SJSA1 (cell line): ENCODE results near the gene ZFPL1. TPM values are rescaled to one million over a fixed set of nuclear protein-coding genes. Genes with fewer than 3 reads are reported as not detected.

Experiments
- DNase-seq, 2 experiments: peaks; one replicate each; pipeline ENCODE4 v3.0.0-alpha.2; 2015 to 2020; ENCODE audit warnings: low spot score in 2 of 2, low read depth in 1 of 2
- H3K27ac ChIP-seq: fragments of 250-450 bp; sonication (Bioruptor Pico); 2 replicates; pipeline ENCODE4 v1.5.1; 2020; ENCODE audit warnings: mild to moderate bottlenecking, moderate library complexity
- H3K27me3 ChIP-seq: fragments of 250-450 bp; sonication (Bioruptor Pico); replicated peaks from 2 replicates; pipeline ENCODE4 v1.5.1; 2020; ENCODE audit warnings: mild to moderate bottlenecking, moderate library complexity
- H3K36me3 ChIP-seq: fragments of 250-450 bp; sonication (Bioruptor Pico); 2 replicates; pipeline ENCODE4 v1.5.1; 2020; ENCODE audit warnings: mild to moderate bottlenecking
- H3K4me1 ChIP-seq: fragments of 250-450 bp; sonication (Bioruptor Pico); replicated peaks from 2 replicates; pipeline ENCODE4 v1.6.1; 2021; ENCODE audit warnings: mild to moderate bottlenecking
- H3K4me3 ChIP-seq: fragments of 250-450 bp; sonication (Bioruptor Pico); 2 replicates; pipeline ENCODE4 v1.5.1; 2020; ENCODE audit warnings: mild to moderate bottlenecking
- H3K9me3 ChIP-seq: fragments of 250-450 bp; sonication (Bioruptor Pico); replicated peaks from 2 replicates; pipeline ENCODE4 v1.5.1; 2020; ENCODE audit warnings: mild to moderate bottlenecking
- total RNA-seq: library from RNA; depleted of rRNA; stranded (reverse); fragments of >200 nt; shearing (Covaris generic); gene quantifications from 2 replicates; pipeline ENCODE4 v1.2.3, GENCODE V29; 2014; rRNA removed

The ZFPL1 gene
- total RNA-seq: 63.7 and 91.9 TPM in 2 replicates

GRCh38 chr11:65083834-65084597 lies at the start of gene ZFPL1, which contains the start of gene CDCA5:
Gene ZFPL1, plus strand, starts transcription at chr11:65084222. Its CDS starts 477 bp downstream, at chr11:65084699.
Gene CDCA5, minus strand, starts transcription at chr11:65084040. Its CDS starts 62 bp downstream, at chr11:65083978.
- no peaks in the 10 kb centered on the region for H3K9me3 ChIP-seq
- H3K4me1 ChIP-seq: peaks cover 16% of the 10 kb centered on the region
- peaks cover 91% of the 10 kb centered on the region for H3K36me3 ChIP-seq
- peak within 1 kb of the TSS; percentile 76 for H3K4me3 ChIP-seq
- peak; percentile 99 for DNase-seq
- H3K27me3 ChIP-seq: no peaks in the 10 kb centered on the region
- H3K27ac ChIP-seq: peak within 1 kb of the TSS; percentile 80

DNA sequence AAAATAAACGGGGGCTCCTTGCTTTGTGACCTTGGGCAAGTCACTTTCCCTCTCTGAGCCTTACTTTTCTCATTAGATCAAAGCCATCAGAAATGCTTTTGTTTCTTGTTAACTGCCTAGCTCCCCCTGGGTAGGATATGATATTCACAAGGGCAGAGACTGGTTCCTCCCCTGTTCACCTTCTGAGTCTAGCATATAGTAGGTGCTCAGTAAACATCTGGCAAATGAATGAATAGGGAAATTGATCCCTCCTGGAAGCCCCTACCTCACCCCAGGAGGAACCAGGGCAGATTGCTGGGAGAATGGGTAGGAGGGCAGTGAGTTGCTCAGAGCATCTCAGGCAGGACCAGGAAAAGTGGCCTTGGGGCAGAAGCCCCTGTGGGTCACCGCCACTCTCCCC lies 49.6 kb upstream of the ZFPL1 start:
- no peaks in the 10 kb centered on the region for H3K27me3 ChIP-seq
- peaks cover 51% of the 10 kb centered on the region for H3K36me3 ChIP-seq
- H3K4me3 ChIP-seq: no peak overlapping the region
- no peak for DNase-seq
- no peaks in the 10 kb centered on the region for H3K4me1 ChIP-seq
- no peaks in the 10 kb centered on the region for H3K9me3 ChIP-seq
- H3K27ac ChIP-seq: no peak overlapping the region

- DNase-seq: no peak
- Histone ChIP-seq H3K27ac (no peak overlapping the region), H3K36me3 (peaks cover 58% of the 10 kb centered on the region), H3K4me3 (no peak overlapping the region), H3K4me1 (peaks cover 8% of the 10 kb centered on the region), H3K27me3 (no peaks in the 10 kb centered on the region), H3K9me3 (no peaks in the 10 kb centered on the region)
These were observed 48.4 kb upstream of the ZFPL1 start for GRCh38 chr11:65035579-65035978.

DNA sequence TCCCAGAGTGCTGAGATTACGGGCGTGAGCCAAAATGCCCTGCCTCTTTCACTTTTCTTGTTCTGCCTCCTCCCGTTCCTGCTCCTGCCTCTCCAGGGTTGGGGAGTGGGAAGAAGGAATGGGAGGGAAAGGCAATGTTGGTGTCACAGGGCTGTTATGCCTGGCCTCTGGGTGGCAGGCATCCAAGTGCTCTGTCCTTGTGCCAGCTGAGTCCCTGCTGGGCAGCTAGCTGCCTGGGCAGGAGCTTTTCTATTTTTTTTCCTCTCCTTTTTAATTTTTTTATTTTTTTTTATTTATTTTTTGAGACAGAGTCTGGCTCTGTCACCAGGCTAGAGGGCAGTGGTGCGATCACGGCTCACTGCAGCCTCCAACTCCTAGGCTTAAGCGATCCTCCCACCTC lies 47.1 kb upstream of the ZFPL1 start:
- Histone ChIP-seq H3K4me1 (peaks cover 17% of the 10 kb centered on the region), H3K36me3 (peaks cover 67% of the 10 kb centered on the region), H3K9me3 (peaks cover 5% of the 10 kb centered on the region), H3K27me3 (no peaks in the 10 kb centered on the region), H3K27ac (no peak overlapping the region), H3K4me3 (no peak overlapping the region)
- DNase-seq: no peak

DNA sequence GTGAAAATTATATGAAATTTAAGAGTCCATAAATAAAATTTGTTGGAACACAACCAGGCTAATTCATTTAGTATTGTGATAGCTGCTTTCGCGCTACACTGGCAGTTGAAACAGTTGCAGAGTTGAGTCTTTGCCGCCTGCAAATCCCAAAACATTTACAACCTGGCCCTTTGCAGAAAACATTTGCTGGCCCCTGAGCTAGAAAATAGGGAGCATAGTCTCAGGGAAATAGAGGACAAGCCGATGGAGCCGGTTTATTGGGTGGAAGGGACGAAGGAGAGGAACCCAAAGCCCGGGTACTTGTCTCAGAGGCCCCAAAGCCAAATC lies 43.5 kb upstream of the ZFPL1 start:
- peak overlapping the region; percentile 93 for H3K4me3 ChIP-seq
- peak overlapping the region; percentile 58 for H3K27ac ChIP-seq
- no peaks in the 10 kb centered on the region for H3K27me3 ChIP-seq
- DNase-seq: no peak
- H3K9me3 ChIP-seq: peaks cover 5% of the 10 kb centered on the region
- peaks cover 28% of the 10 kb centered on the region for H3K4me1 ChIP-seq
- H3K36me3 ChIP-seq: peaks cover 74% of the 10 kb centered on the region

DNA sequence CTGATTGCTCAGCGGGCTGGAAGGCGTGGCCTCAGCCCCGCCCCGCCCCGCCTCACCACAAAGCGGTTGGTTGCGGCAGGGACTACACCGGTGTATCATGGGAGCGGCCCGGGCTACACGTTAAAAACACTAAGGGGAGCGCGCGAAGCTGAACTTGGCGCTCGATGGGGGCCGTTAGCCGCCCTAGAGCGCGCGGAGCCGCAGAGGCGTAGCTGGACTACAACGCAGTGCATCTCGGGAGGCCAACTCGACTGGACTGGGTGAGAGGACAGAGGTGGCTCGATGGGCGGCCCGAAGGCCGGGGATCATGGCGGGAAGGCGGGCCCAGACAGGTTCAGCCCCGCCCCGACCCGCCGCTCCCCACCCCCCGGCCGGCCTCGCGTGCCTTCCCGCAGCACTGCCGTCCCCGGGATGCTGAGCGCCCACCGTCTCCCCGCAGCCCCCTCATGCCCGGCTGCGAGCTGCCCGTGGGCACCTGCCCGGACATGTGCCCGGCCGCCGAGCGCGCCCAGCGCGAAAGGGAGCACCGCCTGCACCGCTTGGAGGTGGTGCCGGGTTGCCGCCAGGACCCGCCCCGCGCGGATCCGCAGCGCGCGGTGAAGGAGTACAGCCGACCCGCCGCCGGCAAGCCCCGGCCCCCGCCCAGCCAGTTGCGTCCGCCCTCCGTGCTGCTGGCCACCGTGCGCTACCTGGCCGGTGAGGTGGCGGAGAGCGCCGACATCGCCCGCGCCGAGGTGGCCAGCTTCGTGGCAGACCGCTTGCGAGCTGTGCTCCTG lies 43.0 kb upstream of the ZFPL1 start, which contains the start of gene SAC3D1:
TSS of gene SAC3D1 (plus strand) at position 364 of the 776 bp plus-strand sequence. CDS start at position 447, 83 bp downstream.
- Histone ChIP-seq H3K27ac (peak within 1 kb of the TSS; percentile 58), H3K27me3 (no peaks in the 10 kb centered on the region), H3K4me3 (peak within 1 kb of the TSS; percentile 93), H3K4me1 (peaks cover 28% of the 10 kb centered on the region), H3K9me3 (peaks cover 5% of the 10 kb centered on the region), H3K36me3 (peaks cover 74% of the 10 kb centered on the region)
- peak; percentile 99 to 100 for DNase-seq

DNA sequence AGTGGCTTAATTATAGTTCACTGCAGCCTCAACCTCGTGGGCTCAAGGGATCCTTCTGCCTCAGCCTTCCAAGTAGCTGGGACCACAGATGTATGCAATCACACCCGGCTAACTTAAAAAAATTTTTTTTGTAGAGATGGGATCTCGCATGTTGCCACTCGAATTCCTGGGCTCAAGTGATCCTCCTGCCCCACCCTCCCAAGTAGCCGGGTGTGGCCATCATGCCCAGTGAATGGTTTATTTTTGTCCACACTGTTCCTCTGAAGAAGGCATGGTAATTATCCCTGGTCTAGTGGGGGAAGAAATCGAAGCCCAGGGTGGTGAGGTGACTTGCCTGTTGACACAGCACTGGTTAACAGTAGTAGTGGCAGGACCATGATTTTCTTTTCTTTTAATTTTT lies 41.1 kb upstream of the ZFPL1 start:
- H3K27ac ChIP-seq: no peak overlapping the region
- H3K27me3 ChIP-seq: no peaks in the 10 kb centered on the region
- peaks cover 28% of the 10 kb centered on the region for H3K4me1 ChIP-seq
- no peak overlapping the region for H3K4me3 ChIP-seq
- peaks cover 5% of the 10 kb centered on the region for H3K9me3 ChIP-seq
- DNase-seq: no peak
- H3K36me3 ChIP-seq: peaks cover 70% of the 10 kb centered on the region

GRCh38 chr11:65043881-65044501 lies 40.0 kb upstream of the ZFPL1 start:
- no peak for DNase-seq
- Histone ChIP-seq H3K27me3 (no peaks in the 10 kb centered on the region), H3K4me1 (peaks cover 28% of the 10 kb centered on the region), H3K9me3 (peaks cover 5% of the 10 kb centered on the region), H3K36me3 (peaks cover 62% of the 10 kb centered on the region), H3K27ac (no peak overlapping the region), H3K4me3 (no peak overlapping the region)

GRCh38 chr11:65045061-65045460 lies 39.0 kb upstream of the ZFPL1 start:
- peaks cover 5% of the 10 kb centered on the region for H3K9me3 ChIP-seq

GRCh38 chr11:65045728-65046127 lies 38.3 kb upstream of the ZFPL1 start:
- DNase-seq: no peak
- Histone ChIP-seq H3K27me3 (no peaks in the 10 kb centered on the region), H3K4me1 (peaks cover 19% of the 10 kb centered on the region), H3K27ac (no peak overlapping the region), H3K36me3 (peaks cover 53% of the 10 kb centered on the region), H3K9me3 (peaks cover 5% of the 10 kb centered on the region), H3K4me3 (no peak overlapping the region)

More at GRCh38 chr11:65045061-65045460, 39.0 kb upstream of the ZFPL1 start:
- H3K4me3 ChIP-seq: no peak overlapping the region
- no peaks in the 10 kb centered on the region for H3K27me3 ChIP-seq
- no peak overlapping the region for H3K27ac ChIP-seq
- no peak for DNase-seq
- peaks cover 54% of the 10 kb centered on the region for H3K36me3 ChIP-seq
- peaks cover 25% of the 10 kb centered on the region for H3K4me1 ChIP-seq

DNA sequence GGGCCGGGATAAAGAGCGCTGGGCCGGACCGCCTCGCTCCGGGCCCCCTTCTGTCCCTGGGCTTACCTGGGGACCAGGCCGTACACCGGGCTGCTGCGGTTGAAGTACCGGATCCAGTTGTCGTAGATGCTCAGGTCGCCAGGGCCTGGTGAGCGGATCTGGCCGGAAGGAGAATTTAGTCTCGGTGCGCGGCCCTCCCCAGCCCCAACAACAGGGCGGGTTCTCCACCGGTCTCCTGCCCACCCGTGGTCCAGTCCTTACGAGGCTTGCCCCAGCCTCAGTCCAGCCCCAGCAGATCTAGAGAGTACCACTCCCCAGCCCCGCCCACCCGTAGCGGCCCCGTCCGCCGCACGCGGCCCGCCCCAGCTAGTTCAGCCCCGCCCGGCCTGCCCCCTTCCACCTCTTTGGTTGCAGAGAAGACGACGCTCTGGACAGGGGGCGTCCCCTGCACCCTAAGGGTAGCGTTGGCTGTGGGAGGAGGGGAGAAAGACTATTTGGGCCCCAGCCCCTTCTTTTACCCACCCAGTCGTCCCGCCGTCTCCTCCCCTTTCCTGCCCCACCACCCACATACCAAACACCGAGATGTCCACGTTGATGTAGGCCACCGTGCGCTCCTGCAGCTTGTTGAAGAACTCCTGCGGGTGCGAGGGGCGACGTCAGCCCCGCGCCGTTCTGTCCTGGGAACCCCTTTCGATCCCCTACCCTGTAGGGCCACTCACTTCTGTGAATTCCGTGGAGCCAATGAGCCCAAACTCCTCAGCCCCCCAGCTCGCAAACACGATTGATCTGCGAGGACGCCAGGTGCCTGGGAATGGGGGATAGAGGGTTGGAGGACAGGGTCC lies 36.2 kb upstream of the ZFPL1 start:
- no peak for DNase-seq
- Histone ChIP-seq H3K9me3 (no peaks in the 10 kb centered on the region), H3K27me3 (no peaks in the 10 kb centered on the region), H3K27ac (no peak overlapping the region), H3K4me3 (no peak overlapping the region), H3K36me3 (peaks cover 36% of the 10 kb centered on the region), H3K4me1 (peaks cover 3% of the 10 kb centered on the region)

DNA sequence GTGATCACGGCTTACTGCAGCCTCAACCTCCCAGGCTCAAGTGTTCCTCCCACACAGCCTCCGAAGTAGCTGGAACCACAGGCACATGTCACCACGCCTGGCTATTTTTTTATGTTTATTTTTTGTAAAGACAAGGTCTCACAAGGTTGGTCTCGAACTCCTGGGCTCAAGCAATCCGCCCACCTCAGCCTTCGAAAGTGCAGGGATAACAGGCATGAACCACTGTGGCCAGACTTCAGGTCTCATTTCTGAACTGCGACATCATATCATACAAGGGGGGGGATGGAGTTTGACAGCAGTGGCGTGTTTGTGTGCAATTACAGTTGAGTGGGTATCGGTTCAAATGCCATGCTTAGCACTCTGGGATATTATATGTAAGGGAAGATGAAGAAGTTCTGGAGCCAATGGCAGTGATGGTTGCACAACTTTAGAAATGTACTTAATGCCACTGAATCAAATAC lies 32.6 kb upstream of the ZFPL1 start:
- Histone ChIP-seq H3K4me1 (no peaks in the 10 kb centered on the region), H3K4me3 (no peak overlapping the region), H3K9me3 (no peaks in the 10 kb centered on the region; the same call in 1 of the 2 replicates), H3K27ac (no peak overlapping the region), H3K36me3 (peaks cover 2% of the 10 kb centered on the region), H3K27me3 (no peaks in the 10 kb centered on the region)
- no peak for DNase-seq
